Choroid plexus epithelial cell (primary cell): ENCODE data around the gene KCNJ10.

Experiments used
- DNase-seq: peaks from one replicate; pipeline ENCODE4 v3.0.0-alpha.2; 2010; ENCODE audit warnings: low read depth
- H3K4me3 ChIP-seq: 2 replicates; pipeline ENCODE4 v1.5.1; 2011; ENCODE audit warnings: low read depth, mild to moderate bottlenecking, control low read depth, low read length, moderate library complexity
- TF ChIP-seq, protein P1 (sequence below): conservative IDR thresholded peaks from 2 replicates; pipeline ENCODE4 v1.5.1; 2011; ENCODE audit warnings: low read depth, mild to moderate bottlenecking, control low read depth, inconsistent platforms, low read length, moderate library complexity

Gene KCNJ10

DNA sequence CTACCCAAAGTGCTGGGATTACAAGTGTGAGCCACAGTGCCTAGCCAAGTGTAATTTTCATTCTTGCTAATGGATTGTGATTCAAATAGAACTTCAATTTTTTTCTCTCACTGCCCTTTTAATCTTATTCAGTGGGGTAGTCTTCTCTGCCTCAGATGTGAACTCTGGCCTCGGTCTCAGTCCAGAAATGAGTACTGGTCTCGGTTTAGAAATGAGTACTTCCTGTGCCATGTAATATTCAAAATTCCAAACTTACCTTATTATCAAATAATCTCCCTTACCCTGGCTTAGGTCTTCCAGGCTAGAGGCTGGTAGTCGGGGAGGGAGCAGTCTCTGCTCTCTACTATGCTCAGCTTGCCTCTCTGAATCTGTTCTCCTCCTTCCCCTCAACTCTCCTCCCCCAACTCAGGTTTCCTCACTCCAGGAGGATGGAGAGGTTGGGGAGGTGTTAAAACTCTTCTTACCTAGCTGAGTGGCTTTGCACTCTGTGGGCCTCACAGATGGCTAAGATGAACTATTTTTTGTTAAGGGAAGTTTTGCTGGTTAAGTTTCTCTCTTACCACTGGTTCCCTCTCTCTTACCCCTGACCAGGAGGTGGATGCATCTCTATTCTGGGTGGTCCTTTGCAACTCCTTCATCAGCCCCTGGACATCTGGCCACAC, 111.1 kb downstream of the KCNJ10 start:
- TF ChIP-seq, protein P1, sequence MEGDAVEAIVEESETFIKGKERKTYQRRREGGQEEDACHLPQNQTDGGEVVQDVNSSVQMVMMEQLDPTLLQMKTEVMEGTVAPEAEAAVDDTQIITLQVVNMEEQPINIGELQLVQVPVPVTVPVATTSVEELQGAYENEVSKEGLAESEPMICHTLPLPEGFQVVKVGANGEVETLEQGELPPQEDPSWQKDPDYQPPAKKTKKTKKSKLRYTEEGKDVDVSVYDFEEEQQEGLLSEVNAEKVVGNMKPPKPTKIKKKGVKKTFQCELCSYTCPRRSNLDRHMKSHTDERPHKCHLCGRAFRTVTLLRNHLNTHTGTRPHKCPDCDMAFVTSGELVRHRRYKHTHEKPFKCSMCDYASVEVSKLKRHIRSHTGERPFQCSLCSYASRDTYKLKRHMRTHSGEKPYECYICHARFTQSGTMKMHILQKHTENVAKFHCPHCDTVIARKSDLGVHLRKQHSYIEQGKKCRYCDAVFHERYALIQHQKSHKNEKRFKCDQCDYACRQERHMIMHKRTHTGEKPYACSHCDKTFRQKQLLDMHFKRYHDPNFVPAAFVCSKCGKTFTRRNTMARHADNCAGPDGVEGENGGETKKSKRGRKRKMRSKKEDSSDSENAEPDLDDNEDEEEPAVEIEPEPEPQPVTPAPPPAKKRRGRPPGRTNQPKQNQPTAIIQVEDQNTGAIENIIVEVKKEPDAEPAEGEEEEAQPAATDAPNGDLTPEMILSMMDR, result no peak
- DNase-seq, result no peak

DNA sequence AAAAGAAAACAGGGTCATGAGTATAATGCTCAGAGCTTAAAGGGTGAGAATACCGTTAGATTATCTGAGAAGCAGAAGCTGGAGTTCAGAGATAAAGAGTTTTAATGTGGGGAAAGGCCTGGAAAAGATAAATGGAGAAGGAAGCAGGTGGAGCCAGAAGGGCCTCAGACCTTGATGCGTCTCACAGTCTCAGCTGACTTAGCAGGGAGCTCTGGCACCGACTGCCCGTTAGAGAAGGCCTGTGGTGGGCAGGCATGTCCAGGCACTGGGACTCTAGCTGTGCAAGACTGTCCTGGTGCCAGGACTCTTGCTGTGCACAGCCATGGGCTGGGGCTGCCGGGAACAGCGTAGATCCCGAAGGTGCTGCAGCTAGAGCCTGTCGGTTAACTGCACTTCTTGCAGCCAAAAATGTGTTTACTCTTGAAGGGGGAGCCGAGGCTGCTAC, 112.1 kb downstream of the KCNJ10 start:
- TF ChIP-seq, protein P1, result no peak
- no peak for DNase-seq
- no peak overlapping the region for H3K4me3 ChIP-seq

More for the DNA sequence above, 111.1 kb downstream of the KCNJ10 start:
- H3K4me3 ChIP-seq, result no peak overlapping the region

DNA sequence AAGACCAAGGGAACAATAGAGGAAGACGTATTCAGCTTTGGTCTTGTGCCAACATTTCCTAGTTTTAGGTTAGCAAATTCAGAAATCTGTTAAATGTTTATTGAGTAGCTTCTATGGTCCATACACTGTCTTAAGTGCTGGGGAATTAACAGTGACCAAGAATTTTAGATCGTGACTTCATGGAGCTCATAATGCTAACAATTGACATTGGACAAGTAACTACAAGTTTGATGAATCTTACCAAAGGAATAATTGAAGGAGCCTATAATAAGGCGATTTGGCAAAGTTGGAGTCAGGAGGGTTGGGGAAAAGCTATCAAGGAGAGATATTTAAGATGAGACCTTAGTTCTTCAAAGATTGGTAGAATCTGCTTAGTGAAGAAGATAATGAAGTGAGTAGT, 114.5 kb downstream of the KCNJ10 start:
- no peak for DNase-seq
- H3K4me3 ChIP-seq, result no peak overlapping the region

DNA sequence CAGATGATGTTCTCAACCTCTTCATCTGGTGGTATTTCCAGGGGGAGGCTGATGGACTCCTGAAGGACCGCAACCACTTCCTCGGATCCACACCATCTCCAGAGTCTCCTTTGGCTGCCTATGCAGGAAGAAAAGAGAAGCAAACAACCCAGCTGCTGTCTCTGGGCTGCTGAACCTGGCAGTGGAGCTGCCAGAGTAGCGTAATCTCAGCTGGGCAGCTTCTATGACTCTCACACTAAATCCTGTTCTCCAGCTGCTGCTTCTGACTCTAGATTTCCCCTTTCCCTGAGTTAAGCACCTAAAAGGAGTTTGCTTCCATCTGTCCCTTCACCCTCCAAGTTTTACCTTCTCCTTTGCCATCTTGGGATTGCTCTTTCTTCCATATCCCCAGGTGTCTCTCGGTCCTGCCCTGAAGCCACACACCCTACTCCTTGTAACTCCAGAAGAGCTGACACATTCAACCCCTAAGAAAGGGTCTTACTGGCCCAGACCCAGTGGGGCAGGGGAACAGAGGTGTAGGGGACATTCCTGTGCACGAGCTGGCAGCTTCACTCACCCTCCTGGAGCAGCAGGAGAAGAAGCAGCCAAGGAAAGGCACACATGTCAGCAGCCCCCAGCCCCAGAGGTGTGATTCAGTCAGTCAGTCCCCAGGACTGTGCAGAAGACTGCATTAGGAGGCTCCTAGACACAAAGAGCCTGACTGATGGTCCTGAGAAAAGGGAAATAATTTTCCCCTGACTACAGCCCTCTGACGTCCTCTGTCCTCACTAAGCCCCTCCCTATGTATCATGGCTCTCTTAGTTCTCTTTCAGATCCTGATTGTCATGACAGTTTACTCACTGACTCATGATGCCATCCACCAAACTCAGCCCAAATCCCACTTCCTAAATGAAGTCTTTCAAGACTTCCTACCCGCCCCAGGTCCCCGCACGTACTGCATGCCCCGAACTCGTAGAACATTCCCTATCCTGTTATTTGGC, 116.1 kb downstream of the KCNJ10 start, which contains the start of gene SLAMF9:
TSS of gene SLAMF9 (minus strand) at position 702 of the 980 bp plus-strand sequence. CDS start at position 602, 100 bp downstream.
- DNase-seq, result no peak
- TF ChIP-seq, protein P1, result no peak
- H3K4me3 ChIP-seq, result no peak within 1 kb of the TSS

More for the DNA sequence above, 114.5 kb downstream of the KCNJ10 start:
- TF ChIP-seq, protein P1, result no peak

DNA sequence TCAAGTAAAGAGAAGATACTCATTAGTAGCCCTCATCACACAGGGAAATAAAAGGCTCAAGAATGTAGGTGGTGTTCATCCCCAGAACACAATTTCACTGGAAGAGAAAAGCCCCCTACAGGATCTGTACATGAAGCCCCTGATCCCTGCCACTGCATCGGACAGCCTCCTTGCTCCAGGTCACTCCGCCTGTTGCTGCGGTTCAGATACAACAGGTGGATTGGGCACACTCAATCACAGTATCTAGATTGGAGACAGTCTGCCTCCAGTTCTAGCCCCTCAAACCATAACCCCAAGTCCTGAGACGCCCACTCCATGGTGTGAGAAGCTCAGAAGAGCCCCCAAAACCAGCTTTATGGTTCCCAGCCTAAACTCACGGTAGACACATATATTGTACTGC, 117.0 kb downstream of the KCNJ10 start:
- TF ChIP-seq, protein P1, result no peak

DNA sequence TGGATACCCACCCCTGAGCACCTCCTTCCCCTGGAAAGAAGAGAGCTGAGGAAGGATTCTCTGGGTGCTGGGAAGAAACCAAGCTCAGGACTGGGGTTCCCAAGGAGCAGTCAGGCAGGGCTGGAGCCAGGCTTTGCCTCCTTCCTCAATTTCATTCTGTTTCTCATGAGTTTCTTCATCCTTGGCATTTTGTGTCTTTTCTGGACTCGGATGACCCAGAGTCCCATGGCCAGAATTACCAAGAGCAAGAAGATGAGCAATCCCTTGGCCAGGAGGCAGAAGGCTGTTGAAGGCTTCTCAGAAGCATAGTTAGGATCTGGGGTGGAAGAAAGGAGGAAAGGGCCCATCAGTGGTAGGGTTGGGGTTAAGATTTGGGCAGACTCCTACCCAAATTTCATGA, 118.4 kb downstream of the KCNJ10 start:
- H3K4me3 ChIP-seq, result no peak overlapping the region
- no peak for DNase-seq
- TF ChIP-seq, protein P1, result no peak

More for the DNA sequence above, 117.0 kb downstream of the KCNJ10 start:
- DNase-seq, result no peak
- no peak overlapping the region for H3K4me3 ChIP-seq
